AG09319 (cell line): ENCODE measurements around the gene PRDM11.

Source experiments
- DNase-seq: peaks from one replicate; pipeline ENCODE4 v3.0.0-alpha.2; 2010; ENCODE audit warnings: low read depth; ENCODE audit errors: extremely low read depth
- CTCF ChIP-seq: IDR thresholded peaks from 2 replicates; pipeline ENCODE4 v1.5.1; 2011; ENCODE audit warnings: low read depth, mild to moderate bottlenecking, inconsistent platforms, low read length, moderate library complexity

PRDM11 gene

DNA sequence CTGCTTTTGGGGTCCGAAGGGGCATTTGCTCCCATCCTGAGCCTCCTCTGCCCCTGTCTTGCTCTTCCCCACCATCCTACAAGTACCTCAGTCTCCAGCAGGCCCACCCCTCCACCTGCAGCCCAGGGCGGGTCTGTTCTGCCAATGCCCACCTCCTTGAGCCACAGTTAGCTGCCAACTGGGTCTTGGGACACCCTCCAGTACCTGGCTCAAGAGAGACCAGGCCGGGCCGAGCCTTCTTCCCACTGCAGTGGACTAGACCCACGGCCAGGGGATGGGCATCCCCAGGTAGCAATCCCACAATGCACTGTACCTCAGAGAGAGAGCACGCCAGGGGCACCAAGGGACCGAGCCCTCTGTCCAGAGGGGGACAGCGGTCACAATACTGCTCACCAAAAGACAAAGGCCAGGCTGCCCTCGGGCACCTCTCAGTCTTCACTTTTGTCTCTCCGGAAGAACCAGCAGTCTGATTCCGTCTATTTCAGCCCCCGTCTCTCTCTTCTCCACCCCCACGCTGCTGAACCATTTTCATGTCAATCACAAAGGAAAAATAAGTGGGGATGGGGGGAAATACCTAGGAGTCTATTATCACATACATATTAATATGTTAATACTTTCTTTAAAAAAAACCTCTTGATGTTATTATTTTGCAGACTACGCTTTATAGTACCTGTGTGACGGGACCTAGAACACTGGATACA, 88.0 kb downstream of the PRDM11 start:
- TF ChIP-seq CTCF = no peak
- no peak for DNase-seq

DNA sequence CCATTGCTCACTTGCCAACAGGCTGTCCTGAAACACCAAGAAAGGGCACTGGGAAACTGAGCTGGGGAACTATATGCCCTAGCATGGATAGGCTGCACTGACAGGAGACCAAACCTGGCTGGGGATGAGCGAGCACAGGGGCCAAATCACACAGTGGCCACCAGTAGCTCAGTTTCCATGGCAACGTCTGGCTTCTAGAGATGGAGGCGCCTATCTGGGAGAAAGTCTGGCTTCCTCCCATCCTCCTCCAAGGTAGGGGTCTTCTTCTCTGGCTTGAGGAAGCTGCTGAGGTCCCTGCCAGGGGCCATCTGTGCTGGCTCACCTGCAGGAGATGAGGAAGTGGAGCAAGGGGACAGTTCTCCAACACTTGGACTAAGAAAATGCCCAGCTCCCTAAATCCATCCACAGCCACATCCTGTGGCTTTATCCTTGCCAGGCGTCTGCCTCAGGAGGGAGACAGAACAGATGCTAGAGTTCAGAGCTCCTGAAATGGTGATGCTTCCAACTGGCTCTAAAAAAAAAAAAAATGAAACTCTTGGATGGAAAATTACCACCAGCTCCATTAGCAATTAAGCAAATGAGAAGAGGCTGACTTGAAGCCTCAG, 91.4 kb downstream of the PRDM11 start:
- no peak for TF ChIP-seq CTCF
- DNase-seq = no peak

DNA sequence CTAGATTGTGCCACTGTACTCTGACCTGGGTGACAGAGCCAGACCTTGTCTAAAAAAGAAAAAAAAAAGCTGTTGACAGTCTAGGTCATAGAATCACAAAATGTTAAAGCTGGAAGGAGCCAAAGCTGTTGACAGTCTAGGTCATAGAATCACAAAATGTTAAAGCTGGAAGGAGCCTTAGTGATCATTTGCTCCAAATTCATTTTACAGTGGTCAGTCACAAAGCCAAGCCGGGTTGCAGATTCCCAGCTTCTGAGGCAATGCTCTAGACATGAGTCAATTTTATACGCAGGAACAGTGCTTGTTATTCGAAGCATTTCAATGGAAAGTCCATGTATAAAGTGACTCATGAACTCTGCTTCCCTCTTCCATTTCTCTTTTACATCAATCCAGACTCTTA, 92.3 kb downstream of the PRDM11 start:
- TF ChIP-seq CTCF = no peak
- no peak for DNase-seq

- TF ChIP-seq CTCF = no peak
- DNase-seq = no peak
These were observed 93.3 kb downstream of the PRDM11 start for GRCh38 chr11:45239733-45240132.

- DNase-seq = no peak
- no peak for TF ChIP-seq CTCF
These were observed 97.5 kb downstream of the PRDM11 start for GRCh38 chr11:45243967-45244366.

- no peak for TF ChIP-seq CTCF
- DNase-seq = no peak
These were observed 99.0 kb downstream of the PRDM11 start for GRCh38 chr11:45245218-45246045.

- no peak for TF ChIP-seq CTCF
- DNase-seq = no peak
These were observed 99.8 kb downstream of the PRDM11 start for GRCh38 chr11:45246241-45246640.
